Peyer's patch (tissue), 4 donors: Measurements from ENCODE around the gene DPH7. TPM values are rescaled to one million over a fixed set of nuclear protein-coding genes. Genes with fewer than 3 reads are reported as not detected.
"Not testable (repeated sequence)": the region's sequence is repeated elsewhere in the genome, so short reads cannot be mapped to it uniquely, and the experiment has no call there.

Experiments used
- DNase-seq, 3 donors: peaks; one replicate each; pipeline ENCODE4 v3.0.0-alpha.2; 2017 to 2019
- H3K27ac ChIP-seq, 4 donors: fragments of 200-600 bp; sonication (generic); one replicate each; pipeline ENCODE4 v1.5.1; 2016 to 2019
- H3K27me3 ChIP-seq, 2 donors: fragments of 200-600 bp; sonication (generic); one replicate each; pipeline ENCODE4 v1.5.1; 2019
- H3K36me3 ChIP-seq, 3 donors: fragments of 200-600 bp; sonication (generic); one replicate each; pipeline ENCODE4 v1.5.1; 2016 to 2019
- H3K4me1 ChIP-seq, 4 donors: fragments of 200-600 bp; sonication (generic); one replicate each; pipeline ENCODE4 v1.5.1; 2016 to 2019
- H3K4me3 ChIP-seq, 4 donors: fragments of 200-600 bp; sonication (generic); 1 replicate in 3 of 4; 2 replicates in 1 of 4; pipeline ENCODE4 v1.5.1; 2016 to 2019; ENCODE audit warnings: mild to moderate bottlenecking in 1 of 4
- H3K9me3 ChIP-seq, 4 donors: fragments of 200-600 bp; sonication (generic); one replicate each; pipeline ENCODE4 v1.5.1; 2016 to 2019; ENCODE audit warnings: mild to moderate bottlenecking in 1 of 4
- POLR2A ChIP-seq, 2 donors: fragments of 450-650 bp; IDR thresholded peaks; one replicate each; pipeline ENCODE4 v1.5.1; 2017; ENCODE audit warnings: antibody characterized with exemption in 2 of 2, mild to moderate bottlenecking in 2 of 2, moderate library complexity in 2 of 2
- total RNA-seq, 4 donors: library from RNA; depleted of rRNA; stranded (reverse); fragments of >200 nt; gene quantifications; one replicate each; pipeline ENCODE4 v1.1.0, GENCODE V29; 2016
- TF ChIP-seq, protein P1 (sequence below), 6 experiments: fragments of 450-650 bp in 4 of 6; fragments of 200-600 bp in 2 of 6; sonication (generic) in 1 of 6; IDR thresholded peaks; one replicate each; pipeline ENCODE4 v1.5.1; 2017 to 2019; ENCODE audit warnings: antibody characterized with exemption in 6 of 6, mild to moderate bottlenecking in 3 of 6, moderate library complexity in 1 of 6

Gene DPH7
- total RNA-seq, 4 donors from 2014 or later: 21.9 to 52.5 (median 44.5) TPM

DNA sequence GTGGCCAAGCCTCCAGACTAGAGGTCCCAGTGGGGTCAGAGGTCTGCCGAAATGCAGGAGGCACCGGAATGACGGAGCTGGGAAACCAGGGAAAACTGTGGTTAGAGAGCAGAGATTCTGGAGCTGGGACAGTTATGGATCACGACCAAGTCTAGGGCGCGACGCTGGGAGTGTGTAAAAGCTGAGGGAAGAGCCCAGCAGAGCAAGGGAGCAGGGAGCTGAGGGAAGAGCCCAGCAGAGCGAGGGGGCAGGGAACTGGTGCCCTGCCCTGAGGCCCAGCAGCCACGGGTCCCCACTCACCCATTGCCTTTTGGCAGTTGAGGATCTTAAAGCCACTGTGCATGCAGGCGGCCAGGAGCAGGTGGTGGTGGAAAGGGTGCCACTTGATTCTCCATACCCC, 14.6 kb downstream of the DPH7 start:
- H3K9me3 ChIP-seq: no peaks in the 10 kb centered on the region
- DNase-seq: no peak
- H3K36me3 ChIP-seq: peaks cover 0 to 35% (median 0%) of the 10 kb centered on the region in 3 donors
- no peak for TF ChIP-seq POLR2A (IDR thresholded peaks at IDR 0.05)
- TF ChIP-seq, protein P1, sequence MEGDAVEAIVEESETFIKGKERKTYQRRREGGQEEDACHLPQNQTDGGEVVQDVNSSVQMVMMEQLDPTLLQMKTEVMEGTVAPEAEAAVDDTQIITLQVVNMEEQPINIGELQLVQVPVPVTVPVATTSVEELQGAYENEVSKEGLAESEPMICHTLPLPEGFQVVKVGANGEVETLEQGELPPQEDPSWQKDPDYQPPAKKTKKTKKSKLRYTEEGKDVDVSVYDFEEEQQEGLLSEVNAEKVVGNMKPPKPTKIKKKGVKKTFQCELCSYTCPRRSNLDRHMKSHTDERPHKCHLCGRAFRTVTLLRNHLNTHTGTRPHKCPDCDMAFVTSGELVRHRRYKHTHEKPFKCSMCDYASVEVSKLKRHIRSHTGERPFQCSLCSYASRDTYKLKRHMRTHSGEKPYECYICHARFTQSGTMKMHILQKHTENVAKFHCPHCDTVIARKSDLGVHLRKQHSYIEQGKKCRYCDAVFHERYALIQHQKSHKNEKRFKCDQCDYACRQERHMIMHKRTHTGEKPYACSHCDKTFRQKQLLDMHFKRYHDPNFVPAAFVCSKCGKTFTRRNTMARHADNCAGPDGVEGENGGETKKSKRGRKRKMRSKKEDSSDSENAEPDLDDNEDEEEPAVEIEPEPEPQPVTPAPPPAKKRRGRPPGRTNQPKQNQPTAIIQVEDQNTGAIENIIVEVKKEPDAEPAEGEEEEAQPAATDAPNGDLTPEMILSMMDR (IDR thresholded peaks at IDR 0.05): no peak
- no peaks in the 10 kb centered on the region for H3K4me1 ChIP-seq
- no peaks in the 10 kb centered on the region for H3K27me3 ChIP-seq
- no peak overlapping the region for H3K27ac ChIP-seq
- H3K4me3 ChIP-seq: no peak overlapping the region

DNA sequence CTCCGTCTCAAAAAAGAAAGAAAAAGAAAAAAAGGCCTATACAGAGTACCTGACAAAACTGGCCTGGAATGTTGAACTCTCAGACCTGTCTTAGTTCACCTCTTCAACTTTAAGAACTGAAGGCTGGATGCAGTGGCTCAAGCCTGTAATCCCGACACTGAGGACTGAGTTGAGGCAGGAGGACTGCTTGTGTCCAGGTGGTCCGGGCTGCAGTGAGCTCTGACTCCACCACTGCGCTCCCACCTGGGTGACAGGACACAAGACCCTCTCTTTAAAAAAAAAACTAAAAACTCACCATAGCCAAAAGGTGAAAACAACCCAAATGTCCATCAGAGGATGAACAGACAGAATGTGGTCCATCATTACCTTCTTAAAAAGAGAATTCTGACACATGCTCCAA, 20.6 kb downstream of the DPH7 start:
- Histone ChIP-seq H3K9me3 (no peaks in the 10 kb centered on the region), H3K4me1 (peaks cover 0 to 8% (median 0%) of the 10 kb centered on the region in 4 donors), H3K36me3 (peaks cover 0 to 53% (median 0%) of the 10 kb centered on the region in 3 donors), H3K27me3 (no peaks in the 10 kb centered on the region), H3K27ac (no peak overlapping the region), H3K4me3 (no peak overlapping the region)
- DNase-seq: no peak
- no peak for TF ChIP-seq POLR2A (IDR thresholded peaks at IDR 0.05)
- TF ChIP-seq, protein P1 (IDR thresholded peaks at IDR 0.05): no peak

DNA sequence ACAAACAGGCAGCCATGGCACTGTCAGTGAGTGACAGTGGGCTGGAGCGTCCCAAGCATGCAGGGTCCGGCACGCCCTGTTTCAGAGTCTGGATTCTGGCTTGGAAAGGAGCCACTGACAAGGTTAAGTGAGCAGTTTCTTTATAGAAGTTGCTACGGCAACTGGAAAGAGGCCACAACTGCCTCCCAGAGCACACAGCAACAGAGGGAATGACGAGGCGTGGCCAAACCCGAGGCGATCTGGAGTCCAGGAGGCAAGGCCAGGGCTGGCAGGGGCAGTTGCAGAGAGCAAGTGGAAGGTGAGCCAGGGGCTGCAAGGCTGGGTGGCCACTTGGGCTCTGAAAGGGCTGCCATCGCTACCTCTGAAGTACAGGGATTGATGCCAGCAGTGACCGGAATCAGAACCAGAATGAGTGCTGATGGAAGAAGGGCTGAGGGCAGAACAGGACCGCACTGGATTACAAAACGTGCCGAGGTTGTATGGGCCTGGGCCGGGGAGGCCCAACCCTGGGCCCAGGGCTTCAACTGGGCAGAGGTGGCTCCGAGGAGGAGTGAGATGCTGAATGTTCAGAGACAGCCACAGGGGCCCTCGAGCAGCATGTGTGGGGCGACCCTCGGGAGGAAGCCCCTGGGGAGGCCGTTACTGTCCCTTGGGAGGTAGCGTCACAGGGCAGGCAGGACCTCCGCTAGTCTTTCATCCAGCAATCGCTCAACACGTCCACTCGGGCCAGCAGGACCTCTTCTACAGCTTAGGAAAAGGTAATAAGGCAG, 22.5 kb downstream of the DPH7 start:
- peak in 1 of 3 donors; percentile 75 for DNase-seq

DNA sequence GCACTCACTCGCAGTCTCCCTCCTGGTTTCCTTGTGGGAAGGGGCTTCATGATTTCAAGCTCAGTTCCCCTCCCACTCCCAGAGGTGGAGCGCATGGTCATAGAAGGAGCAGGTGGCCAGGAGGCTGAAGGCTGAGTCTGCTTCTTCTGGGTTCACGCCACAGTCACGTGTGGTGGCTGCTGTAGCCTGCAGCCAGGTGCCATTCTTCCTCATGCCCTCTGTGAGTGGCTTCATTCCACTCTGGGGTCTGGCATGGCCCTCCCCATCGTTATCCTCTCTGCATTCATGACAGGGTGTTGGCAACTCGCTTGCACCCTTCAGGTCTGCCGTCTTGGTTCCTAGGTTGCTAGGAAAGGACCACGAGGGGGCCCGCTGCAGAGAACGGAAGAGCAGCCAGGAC, 23.5 kb downstream of the DPH7 start:
- H3K36me3 ChIP-seq: peaks cover 0 to 41% (median 0%) of the 10 kb centered on the region in 3 donors
- TF ChIP-seq, protein P1 (IDR thresholded peaks at IDR 0.05): no peak
- no peak for TF ChIP-seq POLR2A (IDR thresholded peaks at IDR 0.05)
- no peak for DNase-seq

More for the DNA sequence above, 22.5 kb downstream of the DPH7 start:
- Histone ChIP-seq H3K27ac (peak overlapping the region in 1 of 4 donors; percentile 27), H3K36me3 (peaks cover 0 to 41% (median 0%) of the 10 kb centered on the region in 3 donors), H3K4me1 (peaks cover 0 to 18% (median 3%) of the 10 kb centered on the region in 4 donors), H3K9me3 (no peaks in the 10 kb centered on the region), H3K4me3 (no peak overlapping the region), H3K27me3 (no peaks in the 10 kb centered on the region)
- TF ChIP-seq, protein P1 (IDR thresholded peaks at IDR 0.05): no peak
- TF ChIP-seq POLR2A (IDR thresholded peaks at IDR 0.05): no peak

DNA sequence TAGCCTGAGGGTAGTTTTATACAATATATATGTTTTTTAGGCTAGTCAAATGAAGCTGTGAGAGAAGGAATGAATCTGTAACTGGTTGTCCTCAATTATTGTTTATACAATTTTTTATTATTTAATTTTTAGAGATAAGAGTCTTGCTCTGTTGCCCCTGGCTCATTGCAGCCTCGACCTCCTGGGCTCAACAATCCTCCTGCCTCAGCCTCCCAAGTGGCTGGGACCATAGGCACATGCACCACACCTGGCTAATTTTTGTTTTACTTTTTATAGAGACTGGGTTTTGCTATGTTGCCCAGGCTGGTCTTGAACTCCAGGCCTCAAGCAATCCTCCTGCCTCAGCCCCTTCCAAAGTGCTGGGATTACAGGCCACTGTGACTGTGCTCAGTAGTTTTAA, 24.4 kb downstream of the DPH7 start:
- Histone ChIP-seq H3K4me3 (no peak overlapping the region), H3K27ac (no peak overlapping the region), H3K4me1 (peaks cover 0 to 25% (median 5%) of the 10 kb centered on the region in 4 donors), H3K9me3 (no peaks in the 10 kb centered on the region), H3K36me3 (peaks cover 0 to 41% (median 0%) of the 10 kb centered on the region in 3 donors), H3K27me3 (no peaks in the 10 kb centered on the region)
- TF ChIP-seq, protein P1 (IDR thresholded peaks at IDR 0.05): no peak
- TF ChIP-seq POLR2A (IDR thresholded peaks at IDR 0.05): no peak
- no peak for DNase-seq

More for the DNA sequence above, 23.5 kb downstream of the DPH7 start:
- H3K4me3 ChIP-seq: no peak overlapping the region
- no peak overlapping the region for H3K27ac ChIP-seq
- H3K4me1 ChIP-seq: peaks cover 0 to 18% (median 3%) of the 10 kb centered on the region in 4 donors
- no peaks in the 10 kb centered on the region for H3K27me3 ChIP-seq
- H3K9me3 ChIP-seq: no peaks in the 10 kb centered on the region

DNA sequence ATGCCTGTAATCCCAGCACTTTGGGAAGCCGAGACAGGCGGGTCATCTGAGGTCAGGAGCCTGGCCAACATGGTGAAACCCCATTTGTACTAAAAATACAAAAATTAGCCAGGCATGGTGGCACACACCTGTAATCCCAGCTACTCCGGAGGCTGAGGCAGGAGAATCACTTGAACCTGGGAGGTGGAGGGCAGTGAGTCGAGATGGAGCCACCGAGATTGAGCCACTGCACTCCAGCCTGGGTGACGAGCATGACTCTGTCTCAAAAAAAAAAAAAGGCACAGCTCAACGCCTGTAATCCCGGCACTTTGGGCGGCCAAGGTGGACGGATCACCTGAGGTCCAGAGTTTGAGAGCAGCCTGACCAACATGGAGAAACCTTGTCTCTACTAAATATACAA, 25.1 kb downstream of the DPH7 start:
- not testable (repeated sequence) for H3K27ac ChIP-seq, H3K4me3 ChIP-seq, H3K27me3 ChIP-seq, H3K9me3 ChIP-seq, DNase-seq
- H3K4me1 ChIP-seq: peaks cover 0 to 25% (median 5%) of the 10 kb centered on the region in 4 donors
- peaks cover 0 to 41% (median 0%) of the 10 kb centered on the region in 3 donors for H3K36me3 ChIP-seq
